ENCODE measurements around the gene MAP3K7CL. TPM values are rescaled to one million over a fixed set of nuclear protein-coding genes. Genes with fewer than 3 reads are reported as not detected.

The MAP3K7CL gene
- total and polyA plus RNA-seq, 2 of the 8 experiments (the other 6 are each of a cell fraction or from before 2014, with no cell fraction given) = not detected

DNA sequence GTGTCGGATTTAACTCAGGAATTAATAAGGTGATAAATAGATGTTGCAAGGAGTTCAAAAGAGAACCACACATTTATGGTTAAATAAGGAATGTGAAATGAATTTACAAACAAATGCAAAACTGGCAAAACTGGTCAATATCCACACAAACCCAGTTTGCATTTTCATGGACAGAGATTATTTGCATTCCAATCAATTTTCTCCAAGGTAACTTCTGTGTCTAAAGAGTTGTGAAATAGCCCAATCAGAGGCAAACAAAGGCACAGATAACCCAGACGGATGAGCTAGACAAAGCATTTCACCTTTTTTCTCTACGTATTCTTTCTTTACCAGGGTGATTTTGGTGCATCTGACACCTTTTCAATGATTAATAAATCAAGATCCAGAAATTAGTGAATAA, 63.9 kb downstream of the MAP3K7CL start (continued):
- TF ChIP-seq EP300 (IDR thresholded peaks at IDR 0.05; ENCODE audit: borderline replicate concordance in 1 of 2, low read depth in 2 of 2, low read length in 2 of 2) (no peak), POU5F1 (IDR thresholded peaks at IDR 0.05; ENCODE audit: low read depth, low read length) (no peak)
